GM06990 (cell line): Measurements from ENCODE around the gene ARHGAP22.

Experiments
- DNase-seq: peaks from one replicate; pipeline ENCODE4 v3.0.0-alpha.2; 2011; ENCODE audit not compliant: insufficient read length; ENCODE audit errors: extremely low read depth
- H3K27me3 ChIP-seq: replicated peaks from 2 replicates; pipeline ENCODE4 v1.6.0; 2011; ENCODE audit warnings: low read length; ENCODE audit not compliant: control insufficient read depth, insufficient read depth
- H3K36me3 ChIP-seq: 2 replicates; pipeline ENCODE4 v1.5.1; 2011; ENCODE audit warnings: low read length; ENCODE audit not compliant: control insufficient read depth, insufficient read depth
- H3K4me3 ChIP-seq: replicated peaks from 2 replicates; pipeline ENCODE4 v1.5.1; 2011; ENCODE audit warnings: low read depth, mild to moderate bottlenecking, control low read depth, low read length
- TF ChIP-seq, protein P1 (sequence below): IDR thresholded peaks from 2 replicates; pipeline ENCODE4 v1.5.1; 2011; ENCODE audit warnings: low read length, control low read depth, mild to moderate bottlenecking, inconsistent platforms; ENCODE audit not compliant: insufficient read depth, poor library complexity, severe bottlenecking

The ARHGAP22 gene

DNA sequence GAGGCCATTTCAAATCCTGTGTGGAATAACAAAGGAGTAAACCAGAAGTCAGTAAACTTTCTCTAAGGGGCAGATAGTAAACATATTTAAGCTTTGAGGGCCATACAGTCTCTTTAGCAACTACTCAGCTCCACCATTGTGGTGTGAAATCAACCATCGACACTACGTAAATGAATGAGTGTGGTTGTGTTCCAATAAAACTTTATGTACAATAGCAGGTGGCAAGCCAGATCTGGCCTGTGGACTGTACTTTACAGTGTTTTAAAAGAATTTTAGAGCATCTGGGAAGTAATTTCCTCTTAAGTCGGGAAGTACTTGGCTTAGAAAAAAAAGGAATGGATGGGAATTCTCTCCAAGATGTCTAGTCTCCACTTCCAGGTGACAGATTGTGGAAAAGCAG, 71.3 kb downstream of the ARHGAP22 start:
- TF ChIP-seq, protein P1, sequence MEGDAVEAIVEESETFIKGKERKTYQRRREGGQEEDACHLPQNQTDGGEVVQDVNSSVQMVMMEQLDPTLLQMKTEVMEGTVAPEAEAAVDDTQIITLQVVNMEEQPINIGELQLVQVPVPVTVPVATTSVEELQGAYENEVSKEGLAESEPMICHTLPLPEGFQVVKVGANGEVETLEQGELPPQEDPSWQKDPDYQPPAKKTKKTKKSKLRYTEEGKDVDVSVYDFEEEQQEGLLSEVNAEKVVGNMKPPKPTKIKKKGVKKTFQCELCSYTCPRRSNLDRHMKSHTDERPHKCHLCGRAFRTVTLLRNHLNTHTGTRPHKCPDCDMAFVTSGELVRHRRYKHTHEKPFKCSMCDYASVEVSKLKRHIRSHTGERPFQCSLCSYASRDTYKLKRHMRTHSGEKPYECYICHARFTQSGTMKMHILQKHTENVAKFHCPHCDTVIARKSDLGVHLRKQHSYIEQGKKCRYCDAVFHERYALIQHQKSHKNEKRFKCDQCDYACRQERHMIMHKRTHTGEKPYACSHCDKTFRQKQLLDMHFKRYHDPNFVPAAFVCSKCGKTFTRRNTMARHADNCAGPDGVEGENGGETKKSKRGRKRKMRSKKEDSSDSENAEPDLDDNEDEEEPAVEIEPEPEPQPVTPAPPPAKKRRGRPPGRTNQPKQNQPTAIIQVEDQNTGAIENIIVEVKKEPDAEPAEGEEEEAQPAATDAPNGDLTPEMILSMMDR = no peak

DNA sequence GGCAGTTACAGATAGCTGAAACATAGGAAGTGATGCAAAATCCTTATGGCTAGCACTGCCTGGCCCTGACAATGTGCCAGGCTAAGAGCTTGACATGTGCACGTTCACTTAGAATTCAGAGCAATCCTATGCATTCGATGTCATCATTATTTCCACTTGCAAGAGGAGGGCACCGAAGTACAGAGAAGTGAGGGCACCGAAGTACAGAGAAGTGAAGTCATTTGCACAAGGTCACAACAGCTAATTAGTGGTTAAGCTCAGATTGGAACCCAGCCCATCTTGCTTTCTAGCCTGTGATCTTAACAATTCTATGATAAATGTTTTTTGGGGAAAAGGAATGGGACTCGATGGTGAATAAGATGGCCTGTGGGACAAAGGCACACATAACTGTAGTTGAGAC, 73.4 kb downstream of the ARHGAP22 start:
- TF ChIP-seq, protein P1 = no peak
- H3K36me3 ChIP-seq = no peaks in the 10 kb centered on the region
- no peaks in the 10 kb centered on the region; the same call in 1 of the 2 replicates for H3K27me3 ChIP-seq
- DNase-seq = no peak
- no peak overlapping the region for H3K4me3 ChIP-seq

More for the DNA sequence above, 71.3 kb downstream of the ARHGAP22 start:
- H3K36me3 ChIP-seq = no peaks in the 10 kb centered on the region
- H3K27me3 ChIP-seq = no peaks in the 10 kb centered on the region
- no peak overlapping the region for H3K4me3 ChIP-seq
- DNase-seq = no peak

DNA sequence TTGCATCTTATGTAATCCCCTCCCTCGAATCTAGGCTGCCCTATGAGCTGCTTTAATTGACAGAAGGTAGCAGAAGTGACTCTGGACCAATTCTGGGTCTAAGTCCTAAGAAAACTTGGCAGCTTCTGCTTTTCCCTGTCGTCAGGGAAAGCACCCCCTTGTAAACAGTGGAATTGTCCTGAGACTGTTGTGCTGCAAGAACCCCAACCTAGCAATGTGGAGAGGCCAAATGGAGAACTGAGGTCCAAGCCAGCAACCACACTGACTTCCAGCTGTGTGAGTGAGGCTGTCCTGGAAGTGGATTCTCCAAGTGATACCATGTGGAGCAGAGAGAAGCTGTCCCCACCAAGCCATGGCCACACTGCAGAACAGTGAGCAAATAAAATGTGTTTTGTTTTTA, 75.5 kb downstream of the ARHGAP22 start:
- Histone ChIP-seq H3K27me3 (no peaks in the 10 kb centered on the region; the same call in none of the 2 replicates), H3K36me3 (no peaks in the 10 kb centered on the region)
- no peak for DNase-seq

DNA sequence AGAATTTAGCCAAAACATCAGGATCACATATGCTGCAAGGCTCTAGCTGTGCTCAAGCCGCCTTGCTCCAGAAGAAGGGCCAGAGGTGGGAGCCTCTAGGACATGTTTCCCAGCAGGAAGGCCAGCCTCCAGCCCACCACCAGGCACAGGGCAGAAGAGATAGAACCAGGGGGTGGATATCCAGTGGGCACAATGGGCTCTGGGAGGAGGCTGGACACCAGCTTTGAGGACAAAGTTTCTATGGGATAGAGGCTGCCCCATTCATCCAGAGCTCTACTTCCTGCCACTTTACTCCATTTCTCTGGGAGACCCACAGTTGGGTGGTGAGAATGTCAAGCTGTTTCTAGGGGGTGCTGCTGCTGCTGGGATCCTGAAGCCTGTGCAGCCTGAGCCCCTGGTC, 77.1 kb downstream of the ARHGAP22 start:
- TF ChIP-seq, protein P1 = no peak
- Histone ChIP-seq H3K27me3 (no peaks in the 10 kb centered on the region; the same call in none of the 2 replicates), H3K36me3 (no peaks in the 10 kb centered on the region), H3K4me3 (no peak overlapping the region)
- no peak for DNase-seq

More for the DNA sequence above, 75.5 kb downstream of the ARHGAP22 start:
- H3K4me3 ChIP-seq = no peak overlapping the region
- TF ChIP-seq, protein P1 = no peak

DNA sequence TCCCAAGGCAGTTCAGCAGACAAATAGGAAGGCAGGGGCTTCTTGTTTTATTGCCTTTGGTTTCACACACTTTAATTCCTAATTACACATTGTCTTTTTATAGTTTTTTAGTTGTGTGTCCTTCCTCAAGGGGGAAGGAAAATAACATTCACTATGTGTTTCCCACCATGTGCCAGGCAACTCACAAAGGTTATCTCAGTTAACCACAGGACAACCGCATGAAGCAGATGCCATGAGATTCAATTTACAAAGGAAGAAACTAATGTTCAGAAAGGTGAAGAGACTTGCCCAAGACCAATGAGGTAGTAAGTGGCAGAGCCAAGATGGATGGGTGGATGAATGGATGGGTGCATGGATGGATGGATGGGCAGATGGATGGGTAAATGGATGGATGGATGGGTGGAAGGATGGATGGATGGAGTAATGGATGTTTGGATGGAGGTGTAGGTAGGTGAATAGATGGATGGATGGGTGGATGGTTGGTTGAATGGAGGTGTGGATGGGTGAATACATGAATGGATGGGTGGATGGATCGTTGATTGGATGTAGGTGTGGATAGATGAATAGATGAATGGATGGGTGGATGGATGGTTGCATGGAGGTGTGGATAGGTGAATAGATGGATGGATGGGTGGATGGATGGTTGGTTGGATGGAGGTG, 77.9 kb downstream of the ARHGAP22 start:
- DNase-seq = no peak
- peaks cover 2% of the 10 kb centered on the region for H3K27me3 ChIP-seq
- H3K4me3 ChIP-seq = no peak overlapping the region
- no peaks in the 10 kb centered on the region for H3K36me3 ChIP-seq
- TF ChIP-seq, protein P1 = no peak
